HG03575 (cell line): ENCODE data around the gene PHLPP1.

Source experiments
- ATAC-seq: cut with Tn5 transposase; IDR thresholded peaks from one replicate; pipeline ENCODE4 v1.9.1; 2021; ENCODE audit not compliant: unreplicated experiment, insufficient number of reproducible peaks, low FRiP score; ENCODE audit errors: extremely low read depth

PHLPP1 gene

GRCh38 chr18:63002803-63003445 is 287.6 kb downstream of the PHLPP1 start:
- ATAC-seq, result no peak

- ATAC-seq, result no peak
Measured at GRCh38 chr18:63003899-63004298, 288.6 kb downstream of the PHLPP1 start.

- no peak for ATAC-seq
Measured at GRCh38 chr18:63004466-63005089, 289.2 kb downstream of the PHLPP1 start.

- no peak for ATAC-seq
Measured at GRCh38 chr18:63005306-63005705, 290.0 kb downstream of the PHLPP1 start.

- ATAC-seq, result no peak
Measured at GRCh38 chr18:63007231-63007630, 291.9 kb downstream of the PHLPP1 start.

- no peak for ATAC-seq
Measured at GRCh38 chr18:63016270-63016669, 300.9 kb downstream of the PHLPP1 start.

- no peak for ATAC-seq
Measured at GRCh38 chr18:63017076-63017475, 301.7 kb downstream of the PHLPP1 start.

- ATAC-seq, result no peak
Measured at GRCh38 chr18:63017977-63018376, 302.6 kb downstream of the PHLPP1 start.

- no peak for ATAC-seq
Measured at GRCh38 chr18:63022429-63023022, 307.2 kb downstream of the PHLPP1 start.

- no peak for ATAC-seq
Measured at GRCh38 chr18:63025251-63026090, 310.1 kb downstream of the PHLPP1 start.

GRCh38 chr18:63028380-63028779 is 313.0 kb downstream of the PHLPP1 start:
- no peak for ATAC-seq
